GM12801 (cell line): Measurements from ENCODE around the gene APCDD1.

Experiments
- TF ChIP-seq, protein P1 (sequence below): IDR thresholded peaks from one replicate; pipeline ENCODE4 v1.5.1; 2011; ENCODE audit warnings: control low read depth; ENCODE audit not compliant: insufficient read length; ENCODE audit errors: extremely low read depth

Gene APCDD1

DNA sequence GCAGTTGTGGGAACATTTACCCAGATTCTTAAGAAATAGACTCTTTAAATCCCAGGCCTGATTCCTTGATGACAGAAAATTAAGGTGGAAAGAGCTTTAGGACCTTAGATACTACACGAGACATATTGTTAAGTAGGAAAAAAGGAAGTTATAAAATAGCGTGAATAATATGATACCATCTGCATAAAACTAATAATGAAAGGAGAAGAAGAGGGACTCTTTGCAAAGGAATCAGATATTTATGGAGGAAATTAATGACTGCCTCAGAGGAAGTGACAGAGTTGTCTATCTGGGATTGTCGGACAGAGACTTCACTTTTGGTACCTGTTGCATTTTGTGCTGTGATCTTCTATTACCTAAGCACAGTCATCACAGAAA is 20.8 kb downstream of the APCDD1 start:
- TF ChIP-seq, protein P1, sequence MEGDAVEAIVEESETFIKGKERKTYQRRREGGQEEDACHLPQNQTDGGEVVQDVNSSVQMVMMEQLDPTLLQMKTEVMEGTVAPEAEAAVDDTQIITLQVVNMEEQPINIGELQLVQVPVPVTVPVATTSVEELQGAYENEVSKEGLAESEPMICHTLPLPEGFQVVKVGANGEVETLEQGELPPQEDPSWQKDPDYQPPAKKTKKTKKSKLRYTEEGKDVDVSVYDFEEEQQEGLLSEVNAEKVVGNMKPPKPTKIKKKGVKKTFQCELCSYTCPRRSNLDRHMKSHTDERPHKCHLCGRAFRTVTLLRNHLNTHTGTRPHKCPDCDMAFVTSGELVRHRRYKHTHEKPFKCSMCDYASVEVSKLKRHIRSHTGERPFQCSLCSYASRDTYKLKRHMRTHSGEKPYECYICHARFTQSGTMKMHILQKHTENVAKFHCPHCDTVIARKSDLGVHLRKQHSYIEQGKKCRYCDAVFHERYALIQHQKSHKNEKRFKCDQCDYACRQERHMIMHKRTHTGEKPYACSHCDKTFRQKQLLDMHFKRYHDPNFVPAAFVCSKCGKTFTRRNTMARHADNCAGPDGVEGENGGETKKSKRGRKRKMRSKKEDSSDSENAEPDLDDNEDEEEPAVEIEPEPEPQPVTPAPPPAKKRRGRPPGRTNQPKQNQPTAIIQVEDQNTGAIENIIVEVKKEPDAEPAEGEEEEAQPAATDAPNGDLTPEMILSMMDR, result no peak

GRCh38 chr18:10475654-10476291 is 21.3 kb downstream of the APCDD1 start:
- TF ChIP-seq, protein P1, result no peak

DNA sequence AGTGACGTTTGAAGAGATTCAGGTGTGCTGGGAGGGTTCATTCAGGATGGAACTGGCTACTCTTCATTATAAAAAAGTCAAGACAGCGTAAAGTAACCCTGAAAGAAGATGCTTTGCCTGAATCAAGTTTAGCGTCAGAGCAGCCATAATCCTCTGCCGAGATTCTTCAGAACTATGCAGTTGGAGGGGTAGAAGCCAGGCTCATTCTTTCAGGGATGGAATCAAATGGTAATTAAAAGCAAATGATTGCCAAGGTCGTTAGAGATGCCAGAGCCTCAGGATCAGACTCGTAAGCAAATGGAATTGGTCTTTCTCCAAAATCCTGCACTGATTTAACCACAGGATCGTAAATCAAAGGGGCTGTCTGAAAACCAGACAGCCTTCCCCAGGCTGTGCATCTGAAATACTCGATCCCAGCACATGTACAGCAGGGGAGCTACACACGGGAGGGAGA is 21.9 kb downstream of the APCDD1 start:
- TF ChIP-seq, protein P1, result no peak

DNA sequence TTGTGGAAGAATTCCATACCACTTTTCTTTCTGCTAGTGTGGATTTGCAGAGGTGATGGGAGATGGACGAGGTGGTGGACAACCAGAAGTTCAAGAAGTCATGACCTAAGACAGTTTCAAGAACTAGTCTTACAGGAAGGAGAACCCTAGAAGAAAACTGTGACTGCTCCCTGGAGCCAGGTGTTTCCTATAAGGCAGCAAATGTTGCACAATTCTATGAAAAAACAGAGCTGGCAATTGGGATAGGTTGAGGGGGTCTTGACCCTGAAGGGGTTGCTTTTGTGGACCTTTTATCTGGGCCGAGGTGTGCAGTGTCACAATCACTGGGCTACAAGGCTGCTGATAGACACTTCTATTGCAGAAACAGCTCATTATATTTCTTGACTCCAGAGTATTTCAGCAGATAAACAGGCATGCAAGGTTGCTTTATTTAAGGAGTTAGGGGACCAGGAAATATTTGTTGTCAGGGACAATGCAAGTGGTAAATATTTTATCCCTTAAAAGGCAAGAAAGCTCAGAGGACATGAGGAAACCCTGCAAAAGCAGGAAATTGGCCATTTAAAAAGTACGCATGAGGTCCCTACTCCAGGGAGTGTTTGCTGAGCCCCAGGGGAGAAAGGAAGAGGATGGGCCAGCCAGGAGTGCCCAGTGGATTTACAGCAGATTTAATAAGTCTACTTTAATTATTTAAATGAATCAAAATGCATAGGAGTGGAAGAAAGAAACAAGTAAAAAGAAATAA is 22.9 kb downstream of the APCDD1 start:
- TF ChIP-seq, protein P1, result no peak

DNA sequence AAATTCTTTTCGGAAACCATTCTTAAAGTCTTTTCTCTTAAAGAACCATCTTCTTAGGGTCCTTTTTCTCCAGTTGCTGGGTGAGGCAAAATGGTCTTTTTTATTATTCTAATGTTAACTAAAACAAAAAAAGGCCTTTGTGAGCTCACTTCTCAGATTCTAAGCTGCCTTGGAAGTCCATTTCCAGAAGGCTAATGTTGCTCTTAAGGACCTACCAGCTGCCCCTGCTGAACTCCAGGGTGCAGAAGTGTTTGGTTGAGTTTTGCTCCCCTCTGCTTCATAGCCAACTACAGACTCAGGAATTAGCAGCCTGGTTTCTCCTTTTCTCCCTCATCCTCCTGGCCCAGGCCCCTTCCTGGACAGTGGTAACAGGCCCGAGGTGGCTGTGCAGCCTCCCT is 23.4 kb downstream of the APCDD1 start:
- TF ChIP-seq, protein P1, result no peak

GRCh38 chr18:10481831-10482230 is 27.4 kb downstream of the APCDD1 start:
- TF ChIP-seq, protein P1, result no peak

DNA sequence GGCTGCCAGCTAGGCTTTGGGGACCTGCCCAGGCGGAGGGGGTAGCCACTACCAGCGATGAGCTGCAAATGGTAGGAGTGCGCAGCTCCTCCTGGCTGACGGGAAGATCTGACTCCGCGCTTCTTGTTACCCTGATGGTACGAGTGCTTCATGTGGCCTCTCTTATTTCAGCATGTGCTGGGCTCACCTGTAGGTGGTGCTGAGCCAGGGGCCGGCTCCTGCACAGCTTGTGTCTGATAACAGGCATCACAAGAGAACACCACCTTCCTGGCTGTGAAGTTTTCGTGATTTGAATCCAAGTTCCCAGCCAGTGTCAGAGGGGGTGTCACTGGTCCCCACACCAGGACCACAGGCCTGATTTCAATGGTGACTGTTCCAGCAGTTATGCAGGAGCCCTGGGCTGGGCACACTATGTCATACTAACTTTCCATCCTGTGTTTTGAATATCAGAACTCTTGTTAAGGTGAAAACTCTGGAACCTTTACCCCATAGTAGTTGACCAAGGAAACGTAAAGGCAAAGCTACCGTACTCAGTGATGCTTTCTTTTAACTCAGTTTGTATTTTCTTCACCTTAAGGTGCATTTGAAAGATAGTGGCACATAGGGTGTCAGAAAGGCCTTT is 28.0 kb downstream of the APCDD1 start:
- TF ChIP-seq, protein P1, result no peak
